HUES48 (cell line): ENCODE measurements around the gene GAB2.

Source experiments
- H3K27ac ChIP-seq: one replicate; pipeline ENCODE4 v1.7.0; 2013; ENCODE audit warnings: low read depth, low read length, inconsistent platforms
- H3K27me3 ChIP-seq: 2 replicates; pipeline ENCODE4 v1.6.1; 2013; ENCODE audit warnings: mild to moderate bottlenecking, low read length; ENCODE audit not compliant: control insufficient read depth, insufficient read depth
- H3K36me3 ChIP-seq: 2 replicates; pipeline ENCODE4 v1.6.1; 2013; ENCODE audit warnings: low read length; ENCODE audit not compliant: control insufficient read depth, insufficient read depth
- H3K4me1 ChIP-seq: 2 replicates; pipeline ENCODE4 v1.6.1; 2013; ENCODE audit warnings: mild to moderate bottlenecking, low read length; ENCODE audit not compliant: control insufficient read depth, insufficient read depth
- H3K4me3 ChIP-seq: 2 replicates; pipeline ENCODE4 v1.5.1; 2013; ENCODE audit warnings: mild to moderate bottlenecking, low read depth, low read length
- H3K9ac ChIP-seq: 2 replicates; pipeline ENCODE4 v1.6.1; 2013; ENCODE audit warnings: mild to moderate bottlenecking, low read depth, low read length, moderate library complexity
- H3K9me3 ChIP-seq: 2 replicates; pipeline ENCODE4 v1.6.1; 2013; ENCODE audit warnings: low read length; ENCODE audit not compliant: control insufficient read depth, insufficient read depth

Gene GAB2

GRCh38 chr11:78381865-78382264, 35.8 kb downstream of the GAB2 start:
- Histone ChIP-seq H3K36me3 (no peaks in the 10 kb centered on the region), H3K27me3 (no peaks in the 10 kb centered on the region), H3K27ac (peak overlapping the region; percentile 69), H3K9me3 (0 out of 2 replicates have a peak, but pooled peaks cover 2% of the 10 kb centered on the region), H3K4me3 (no peak overlapping the region), H3K9ac (no peak overlapping the region), H3K4me1 (peaks cover 12% of the 10 kb centered on the region; the same call in 1 of the 2 replicates)

DNA sequence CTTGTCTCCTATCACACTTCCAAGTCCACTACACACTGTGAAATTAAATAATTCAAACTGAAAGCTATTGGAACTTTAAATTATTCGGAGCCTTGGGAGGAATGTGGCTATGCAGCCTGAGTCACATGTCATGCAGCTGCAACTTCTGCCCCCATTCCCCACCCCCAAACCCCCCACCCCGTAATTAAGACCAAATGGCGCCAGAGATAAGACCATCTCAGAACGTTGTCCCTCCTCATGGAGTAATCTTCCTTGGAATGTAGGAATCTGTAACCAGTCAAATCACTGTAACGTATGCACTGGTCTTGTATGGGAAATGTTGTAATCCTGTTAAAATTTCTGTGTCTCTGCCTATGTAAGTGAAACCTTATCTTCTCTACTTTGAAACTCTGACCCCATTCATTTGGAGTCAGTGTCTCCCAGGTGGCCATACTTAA, 37.0 kb downstream of the GAB2 start:
- Histone ChIP-seq H3K27ac (peak overlapping the region; percentile 69), H3K36me3 (no peaks in the 10 kb centered on the region)

DNA sequence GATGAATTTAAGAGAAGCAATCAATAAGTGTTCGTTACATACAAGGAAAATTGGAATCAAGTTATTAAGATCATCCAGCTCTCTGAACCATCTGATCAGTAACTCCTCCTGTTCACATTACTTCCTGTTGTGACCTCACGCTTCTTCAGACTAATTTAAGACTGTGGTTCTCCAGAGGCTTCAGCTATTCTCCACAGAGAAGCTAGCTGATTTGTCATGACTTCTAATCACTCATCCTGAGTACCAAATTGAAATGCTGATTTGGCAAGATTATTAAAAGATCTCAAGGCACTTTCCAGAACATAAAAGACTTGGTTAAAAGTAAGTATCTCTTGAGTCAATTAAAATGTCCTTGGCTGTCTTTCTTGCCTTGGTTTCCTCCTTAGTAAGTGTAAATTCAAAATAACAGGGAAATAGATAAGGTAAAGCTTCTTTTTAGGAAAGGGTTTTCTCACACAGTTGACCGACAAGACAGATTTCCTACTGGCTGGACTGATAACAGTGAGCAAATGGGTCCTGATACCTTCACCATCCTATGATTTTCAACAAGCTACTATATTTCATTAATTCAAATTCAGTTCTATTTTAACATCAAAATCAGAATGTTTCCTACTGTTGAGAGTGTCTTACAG, 38.5 kb downstream of the GAB2 start:
- no peak overlapping the region for H3K4me3 ChIP-seq
- H3K36me3 ChIP-seq = no peaks in the 10 kb centered on the region
- H3K27ac ChIP-seq = no peak overlapping the region
- H3K9ac ChIP-seq = no peak overlapping the region
- H3K27me3 ChIP-seq = no peaks in the 10 kb centered on the region
- H3K4me1 ChIP-seq = peaks cover 12% of the 10 kb centered on the region; the same call in 1 of the 2 replicates
- H3K9me3 ChIP-seq = 0 out of 2 replicates have a peak, but pooled peaks cover 2% of the 10 kb centered on the region

More for the DNA sequence above, 37.0 kb downstream of the GAB2 start:
- H3K9ac ChIP-seq = no peak overlapping the region
- no peaks in the 10 kb centered on the region for H3K27me3 ChIP-seq
- 0 out of 2 replicates have a peak, but pooled peaks cover 2% of the 10 kb centered on the region for H3K9me3 ChIP-seq
- H3K4me1 ChIP-seq = peaks cover 12% of the 10 kb centered on the region; the same call in 1 of the 2 replicates
- no peak overlapping the region for H3K4me3 ChIP-seq

DNA sequence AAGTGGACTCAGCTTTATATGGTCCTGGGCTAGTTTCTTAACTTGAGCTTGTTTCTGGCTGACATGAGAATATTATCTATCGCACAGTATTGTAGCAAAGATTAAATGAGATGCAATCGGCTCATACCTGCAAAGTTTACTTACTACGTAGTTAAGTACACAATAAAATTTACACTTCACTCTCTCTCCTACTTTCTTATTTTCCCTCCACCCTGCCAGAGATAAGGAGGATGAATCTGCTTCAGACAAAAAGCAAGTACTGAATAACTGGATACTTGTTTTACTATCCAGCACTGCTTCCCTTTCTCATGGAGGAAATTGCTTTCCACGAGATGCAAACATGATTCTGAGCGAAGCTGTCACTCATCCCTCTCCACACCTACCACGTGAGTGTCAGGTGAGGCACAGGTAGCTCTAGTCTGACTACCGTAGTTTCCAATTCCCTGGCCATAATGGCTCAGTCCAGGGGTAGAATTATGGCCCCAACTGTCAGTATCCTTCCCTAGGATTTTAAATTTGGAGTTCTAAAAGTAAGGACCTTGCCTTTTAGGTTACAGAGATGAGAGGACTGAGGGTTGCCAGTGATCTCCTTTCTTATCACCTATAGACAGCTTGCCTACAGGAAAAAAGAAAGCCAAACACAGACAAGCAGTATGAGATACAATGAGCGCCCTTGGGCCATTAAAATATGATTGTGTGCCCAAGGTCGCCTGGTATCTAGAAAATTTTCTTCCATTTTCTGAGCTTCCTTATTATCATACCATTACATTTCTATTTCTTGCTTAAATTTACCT, 39.8 kb downstream of the GAB2 start:
- no peaks in the 10 kb centered on the region for H3K9me3 ChIP-seq
- no peak overlapping the region for H3K9ac ChIP-seq
- no peaks in the 10 kb centered on the region for H3K36me3 ChIP-seq
- no peaks in the 10 kb centered on the region for H3K27me3 ChIP-seq
- no peak overlapping the region for H3K27ac ChIP-seq
- peaks cover 19% of the 10 kb centered on the region; the same call in 1 of the 2 replicates for H3K4me1 ChIP-seq
- H3K4me3 ChIP-seq = no peak overlapping the region

GRCh38 chr11:78376858-78377257, 40.8 kb downstream of the GAB2 start:
- Histone ChIP-seq H3K9ac (no peak overlapping the region), H3K9me3 (no peaks in the 10 kb centered on the region), H3K4me1 (peaks cover 18% of the 10 kb centered on the region; the same call in 1 of the 2 replicates), H3K36me3 (no peaks in the 10 kb centered on the region), H3K27me3 (no peaks in the 10 kb centered on the region), H3K27ac (no peak overlapping the region), H3K4me3 (no peak overlapping the region)

DNA sequence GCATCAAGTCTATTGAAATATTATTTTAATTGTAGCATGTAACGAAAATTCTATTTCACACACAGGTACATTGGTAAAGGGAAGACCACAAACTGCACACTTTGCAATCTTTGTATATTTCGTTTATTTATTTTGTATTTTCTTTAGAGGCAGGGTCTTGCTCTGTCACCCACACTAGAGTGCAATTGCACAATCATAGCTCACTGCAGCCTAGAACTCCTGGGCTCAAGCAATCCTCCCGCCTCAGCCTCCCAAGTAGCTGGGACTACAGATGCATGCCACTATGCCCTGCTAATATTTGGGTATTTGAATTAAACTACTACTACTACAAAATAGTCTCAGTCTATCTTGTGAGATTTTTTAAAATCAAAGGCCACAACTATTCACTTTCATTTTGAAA, 42.7 kb downstream of the GAB2 start:
- Histone ChIP-seq H3K27ac (no peak overlapping the region), H3K9me3 (no peaks in the 10 kb centered on the region), H3K4me1 (0 out of 2 replicates have a peak, but pooled peaks cover 7% of the 10 kb centered on the region), H3K36me3 (no peaks in the 10 kb centered on the region), H3K9ac (no peak overlapping the region), H3K27me3 (no peaks in the 10 kb centered on the region), H3K4me3 (no peak overlapping the region)

- Histone ChIP-seq H3K4me3 (no peak overlapping the region), H3K9ac (no peak overlapping the region), H3K4me1 (0 out of 2 replicates have a peak, but pooled peaks cover 7% of the 10 kb centered on the region), H3K27ac (no peak overlapping the region), H3K9me3 (no peaks in the 10 kb centered on the region), H3K27me3 (no peaks in the 10 kb centered on the region), H3K36me3 (no peaks in the 10 kb centered on the region)
Measured at GRCh38 chr11:78373689-78374088, 43.9 kb downstream of the GAB2 start.

- 0 out of 2 replicates have a peak, but pooled peaks cover 9% of the 10 kb centered on the region for H3K4me1 ChIP-seq
- no peak overlapping the region for H3K4me3 ChIP-seq
- H3K9me3 ChIP-seq = no peaks in the 10 kb centered on the region
- H3K9ac ChIP-seq = no peak overlapping the region
- H3K27me3 ChIP-seq = no peaks in the 10 kb centered on the region
- H3K36me3 ChIP-seq = no peaks in the 10 kb centered on the region
- H3K27ac ChIP-seq = no peak overlapping the region
Measured at GRCh38 chr11:78372114-78372768, 45.4 kb downstream of the GAB2 start.

- Histone ChIP-seq H3K36me3 (no peaks in the 10 kb centered on the region), H3K4me1 (0 out of 2 replicates have a peak, but pooled peaks cover 9% of the 10 kb centered on the region), H3K9me3 (no peaks in the 10 kb centered on the region), H3K4me3 (no peak overlapping the region), H3K9ac (no peak overlapping the region), H3K27me3 (no peaks in the 10 kb centered on the region), H3K27ac (no peak overlapping the region)
Measured at GRCh38 chr11:78371221-78371891, 46.3 kb downstream of the GAB2 start.

DNA sequence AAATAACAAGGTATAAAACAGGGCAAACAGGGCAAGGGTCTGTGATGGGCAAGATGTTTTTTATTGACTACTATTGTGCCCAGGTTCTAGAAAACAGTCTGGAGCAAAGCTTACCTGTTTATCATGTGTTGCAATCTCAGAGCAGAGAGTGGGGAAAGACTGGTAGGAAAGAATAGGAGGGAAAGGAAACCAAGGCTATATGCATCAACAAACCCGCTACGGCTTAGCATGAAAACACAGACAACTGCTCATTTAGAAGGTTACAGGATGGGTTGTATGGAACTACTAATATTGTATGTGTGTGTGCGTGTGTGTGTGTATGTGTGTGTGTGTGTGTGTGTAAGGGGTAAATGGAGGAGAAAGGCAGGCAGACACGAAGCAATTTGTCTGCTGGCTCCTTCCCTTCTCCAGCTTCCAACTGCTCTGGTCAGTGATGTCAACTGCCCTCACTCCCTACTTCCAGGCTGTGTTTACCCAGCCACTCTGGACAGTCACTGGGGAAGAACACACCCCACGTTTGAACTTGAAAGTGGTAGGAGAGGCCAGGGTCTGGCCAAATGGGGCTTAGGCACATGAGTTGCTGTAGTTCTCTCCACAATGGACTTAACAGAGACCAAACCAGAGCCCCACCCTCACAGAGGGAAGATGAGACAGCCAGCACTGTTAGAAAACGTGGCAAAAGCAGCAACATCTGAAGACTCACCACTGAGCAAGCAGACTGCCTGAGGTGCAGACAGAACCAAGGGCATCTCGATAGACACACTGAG, 47.0 kb downstream of the GAB2 start:
- Histone ChIP-seq H3K27me3 (no peaks in the 10 kb centered on the region), H3K36me3 (no peaks in the 10 kb centered on the region), H3K9me3 (no peaks in the 10 kb centered on the region), H3K9ac (no peak overlapping the region), H3K4me3 (no peak overlapping the region), H3K27ac (no peak overlapping the region), H3K4me1 (peaks cover 15% of the 10 kb centered on the region)
